SU-DHL-6 (cell line): ENCODE measurements around the gene EPN1.
A peak's percentile ranks its signal among the peaks of the same experiment; 100 is the strongest.

Source experiments
- EZH2phosphoT487 ChIP-seq: fragments of 200-600 bp; sonication (generic), shearing (Covaris generic); conservative IDR thresholded peaks from 2 replicates; pipeline ENCODE4 v1.6.1; 2018; ENCODE audit warnings: mild to moderate bottlenecking, antibody characterized with exemption, low read length, moderate library complexity, mixed read lengths
- TF ChIP-seq, protein P1 (sequence below): fragments of 200-600 bp; sonication (generic); IDR thresholded peaks from one replicate; pipeline ENCODE4 v1.5.1; 2017; ENCODE audit warnings: antibody characterized with exemption, mild to moderate bottlenecking, low read length, moderate library complexity; ENCODE audit not compliant: insufficient read depth, poor library complexity, severe bottlenecking

DNA sequence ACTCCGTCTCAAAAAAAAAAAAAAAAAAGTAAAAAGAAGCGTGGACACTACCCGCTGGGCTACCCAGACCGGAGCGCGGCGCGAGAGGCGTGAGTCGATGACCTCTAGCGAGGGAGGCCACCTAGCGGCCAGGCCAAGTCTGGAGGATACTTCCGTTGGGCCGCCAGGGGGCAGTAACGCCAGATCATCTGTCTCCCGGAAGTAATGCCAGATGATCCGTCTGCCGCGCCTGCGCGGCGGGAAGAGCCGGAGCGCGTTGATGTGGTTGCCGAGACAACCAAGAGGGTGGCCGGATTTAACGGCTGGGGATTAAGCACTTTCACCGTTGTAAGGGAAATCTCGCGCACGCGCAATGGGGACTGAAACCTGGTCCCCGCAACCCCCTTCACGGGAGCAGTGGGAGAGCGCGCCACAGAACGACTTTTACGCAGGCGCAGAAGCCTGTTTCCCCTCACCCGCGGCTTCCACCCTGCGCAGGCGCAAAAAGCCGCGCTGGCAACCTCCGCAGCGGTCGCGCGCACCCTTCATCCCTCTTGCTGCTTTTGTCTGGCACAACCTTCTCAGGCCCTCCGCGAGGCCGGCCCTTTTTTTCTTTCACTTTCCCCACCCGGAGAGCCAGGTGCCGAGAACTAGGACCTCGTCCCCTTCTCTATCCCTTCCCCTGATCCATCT, 21.2 kb upstream of the EPN1 start:
- TF ChIP-seq, protein P1, sequence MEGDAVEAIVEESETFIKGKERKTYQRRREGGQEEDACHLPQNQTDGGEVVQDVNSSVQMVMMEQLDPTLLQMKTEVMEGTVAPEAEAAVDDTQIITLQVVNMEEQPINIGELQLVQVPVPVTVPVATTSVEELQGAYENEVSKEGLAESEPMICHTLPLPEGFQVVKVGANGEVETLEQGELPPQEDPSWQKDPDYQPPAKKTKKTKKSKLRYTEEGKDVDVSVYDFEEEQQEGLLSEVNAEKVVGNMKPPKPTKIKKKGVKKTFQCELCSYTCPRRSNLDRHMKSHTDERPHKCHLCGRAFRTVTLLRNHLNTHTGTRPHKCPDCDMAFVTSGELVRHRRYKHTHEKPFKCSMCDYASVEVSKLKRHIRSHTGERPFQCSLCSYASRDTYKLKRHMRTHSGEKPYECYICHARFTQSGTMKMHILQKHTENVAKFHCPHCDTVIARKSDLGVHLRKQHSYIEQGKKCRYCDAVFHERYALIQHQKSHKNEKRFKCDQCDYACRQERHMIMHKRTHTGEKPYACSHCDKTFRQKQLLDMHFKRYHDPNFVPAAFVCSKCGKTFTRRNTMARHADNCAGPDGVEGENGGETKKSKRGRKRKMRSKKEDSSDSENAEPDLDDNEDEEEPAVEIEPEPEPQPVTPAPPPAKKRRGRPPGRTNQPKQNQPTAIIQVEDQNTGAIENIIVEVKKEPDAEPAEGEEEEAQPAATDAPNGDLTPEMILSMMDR = peak; percentile 98
- no peak for TF ChIP-seq EZH2phosphoT487
